Neuronal stem cell (in vitro differentiated cells): ENCODE results near the gene ISG20.

ENCODE experiments used
- DNase-seq: peaks from one replicate; pipeline ENCODE4 v3.0.0-alpha.2; 2013; ENCODE audit warnings: low spot score
- H2AFZ ChIP-seq: one replicate; pipeline ENCODE4 v1.6.1; 2013; ENCODE audit warnings: mild to moderate bottlenecking, low read length, inconsistent platforms
- H2AK5ac ChIP-seq: 2 replicates; pipeline ENCODE4 v1.6.1; 2013; ENCODE audit warnings: low read depth, mild to moderate bottlenecking, inconsistent platforms, low read length, moderate library complexity, mixed read lengths
- H2BK120ac ChIP-seq: 2 replicates; pipeline ENCODE4 v1.6.1; 2013; ENCODE audit warnings: low read depth, mild to moderate bottlenecking, inconsistent platforms, low read length, moderate library complexity, mixed read lengths
- H2BK12ac ChIP-seq: one replicate; pipeline ENCODE4 v1.6.1; 2013; ENCODE audit warnings: low read length, inconsistent platforms
- H2BK15ac ChIP-seq: 2 replicates; pipeline ENCODE4 v1.6.1; 2013; ENCODE audit warnings: mild to moderate bottlenecking, low read length, inconsistent platforms, mixed read lengths
- H2BK5ac ChIP-seq: one replicate; pipeline ENCODE4 v1.6.1; 2013; ENCODE audit warnings: inconsistent platforms, mild to moderate bottlenecking, low read length, moderate library complexity
- H3K14ac ChIP-seq: one replicate; pipeline ENCODE4 v1.6.1; 2013; ENCODE audit warnings: low read length, inconsistent platforms
- H3K18ac ChIP-seq: 2 replicates; pipeline ENCODE4 v1.6.1; 2013; ENCODE audit warnings: low read length, inconsistent platforms
- H3K23ac ChIP-seq: 2 replicates; pipeline ENCODE4 v1.6.1; 2013; ENCODE audit warnings: low read depth, mild to moderate bottlenecking, mixed read lengths, low read length, inconsistent platforms; ENCODE audit not compliant: poor library complexity
- H3K27ac ChIP-seq: replicated peaks from 3 replicates; pipeline ENCODE4 v1.5.1; 2013; ENCODE audit warnings: low read length, inconsistent platforms
- H3K27me3 ChIP-seq, 3 experiments: 2 replicates each; pipeline ENCODE4 v1.6.1; 2013; ENCODE audit warnings: low read length in 3 of 3, mild to moderate bottlenecking in 2 of 3, inconsistent platforms in 1 of 3, low read depth in 1 of 3, mixed read lengths in 1 of 3, moderate library complexity in 1 of 3; ENCODE audit not compliant: control insufficient read depth in 3 of 3, insufficient read depth in 3 of 3
- H3K36me3 ChIP-seq, 2 donors: replicated peaks in 1 of 2; 2 replicates each; pipeline ENCODE4 v1.6.1; 2013; ENCODE audit warnings: low read length in 2 of 2; ENCODE audit not compliant: control insufficient read depth in 2 of 2, insufficient read depth in 2 of 2
- H3K4ac ChIP-seq: 2 replicates; pipeline ENCODE4 v1.6.1; 2013; ENCODE audit warnings: inconsistent platforms, mild to moderate bottlenecking, low read length, moderate library complexity
- H3K4me1 ChIP-seq, 2 donors: 1 replicate in 1 of 2; 2 replicates in 1 of 2; pipeline ENCODE4 v1.6.1; 2013; ENCODE audit warnings: low read length in 2 of 2, low read depth in 1 of 2; ENCODE audit not compliant: control insufficient read depth in 2 of 2, insufficient read depth in 1 of 2
- H3K4me2 ChIP-seq: one replicate; pipeline ENCODE4 v1.6.1; 2013; ENCODE audit warnings: mild to moderate bottlenecking, low read length, inconsistent platforms; ENCODE audit not compliant: insufficient read depth, poor library complexity, severe bottlenecking
- H3K4me3 ChIP-seq, 2 donors: 2 replicates each; pipeline ENCODE4 v1.5.1; 2013; ENCODE audit warnings: low read length in 2 of 2, mild to moderate bottlenecking in 2 of 2, inconsistent platforms in 1 of 2, moderate library complexity in 1 of 2
- H3K79me1 ChIP-seq: one replicate; pipeline ENCODE4 v1.6.1; 2013; ENCODE audit warnings: low read depth, mild to moderate bottlenecking, inconsistent platforms, low read length, moderate library complexity
- H3K9ac ChIP-seq: one replicate; pipeline ENCODE4 v1.6.1; 2013; ENCODE audit warnings: mild to moderate bottlenecking, low read depth, low read length, inconsistent platforms; ENCODE audit not compliant: poor library complexity
- H3K9me3 ChIP-seq, 2 donors: replicated peaks in 1 of 2; 2 replicates each; pipeline versions ENCODE3 to v1.6.1; 2013; ENCODE audit warnings: low read length in 2 of 2, mild to moderate bottlenecking in 2 of 2, inconsistent platforms in 1 of 2, low read depth in 1 of 2, mixed read lengths in 1 of 2, moderate library complexity in 1 of 2; ENCODE audit not compliant: control insufficient read depth in 2 of 2, insufficient read depth in 1 of 2
- H4K8ac ChIP-seq: one replicate; pipeline ENCODE4 v1.6.1; 2013; ENCODE audit warnings: low read depth, mild to moderate bottlenecking, inconsistent platforms, low read length, moderate library complexity
- H4K91ac ChIP-seq: one replicate; pipeline ENCODE4 v1.6.1; 2013; ENCODE audit warnings: low read length, low read depth, mild to moderate bottlenecking, inconsistent platforms; ENCODE audit not compliant: poor library complexity
- WGBS, 2 donors: extraction: QIAGEN DNeasy Blood & Tissue Kit; methylation state at CpG; one replicate each; pipeline ENCODE4 v1.1.7; 2013; ENCODE audit warnings: missing lambda C conversion rate in 2 of 2, mixed read lengths in 1 of 2; ENCODE audit not compliant: insufficient read length in 2 of 2, insufficient replicate concordance in 1 of 2; ENCODE audit errors: extremely low coverage in 2 of 2; 5-methylcytosine and 5-hydroxymethylcytosine counted together

Gene ISG20

DNA sequence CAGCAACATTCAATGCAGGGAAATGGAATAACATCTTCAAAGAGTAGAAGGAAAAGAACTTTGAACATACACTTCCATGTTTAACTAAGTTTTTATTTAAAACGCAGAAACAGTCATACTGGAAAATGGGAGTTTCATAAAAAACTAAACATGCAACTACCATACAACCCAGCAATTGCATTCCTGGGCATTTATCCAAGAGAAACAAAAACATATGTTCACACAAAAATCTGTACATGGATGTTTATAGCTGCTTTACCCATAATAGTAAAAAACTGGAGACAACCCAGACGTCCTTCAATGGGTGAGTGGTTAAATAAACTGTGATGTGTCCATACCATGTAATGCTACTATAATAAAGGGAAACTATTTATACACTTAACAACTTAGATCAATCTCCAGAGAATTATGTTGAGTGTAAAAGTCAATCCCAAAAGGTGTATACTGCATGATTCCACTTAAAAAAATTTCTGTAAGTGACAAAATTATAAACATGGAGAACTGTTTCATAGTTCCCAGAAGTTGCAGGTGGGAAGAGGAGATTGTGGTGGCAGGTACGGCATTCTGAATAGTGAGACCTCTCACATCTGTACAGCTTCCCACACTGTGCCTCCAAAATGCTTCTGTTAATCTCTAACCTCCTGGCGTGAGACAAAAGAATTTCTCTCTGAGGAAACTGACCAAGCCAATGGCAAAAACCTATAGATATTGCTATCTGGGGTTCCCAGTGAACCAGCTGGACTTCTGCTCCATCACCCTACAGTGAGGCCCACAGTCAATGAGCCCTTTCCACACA is 23.1 kb downstream of the ISG20 start:
- H2BK12ac ChIP-seq: no peak overlapping the region
- H3K9me3 ChIP-seq: peaks cover 0 to 2% of the 10 kb centered on the region in 2 donors
- H3K4me2 ChIP-seq: no peak overlapping the region
- no peak overlapping the region for H2AFZ ChIP-seq
- no peak for DNase-seq
- no peak overlapping the region for H2BK5ac ChIP-seq
- no peak overlapping the region for H2BK15ac ChIP-seq
- H3K14ac ChIP-seq: no peak overlapping the region
- no peaks in the 10 kb centered on the region for H3K79me1 ChIP-seq
- H3K27me3 ChIP-seq: peaks cover 0 to 13% (median 0%) of the 10 kb centered on the region in 3 experiments
- no peak overlapping the region for H3K23ac ChIP-seq
- no peaks in the 10 kb centered on the region for H3K36me3 ChIP-seq
- no peak overlapping the region for H3K4me3 ChIP-seq
- H2AK5ac ChIP-seq: no peak overlapping the region
- H4K8ac ChIP-seq: no peak overlapping the region
- peaks cover 0 to 2% of the 10 kb centered on the region in 2 donors for H3K4me1 ChIP-seq
- H2BK120ac ChIP-seq: no peak overlapping the region
- no peak overlapping the region for H4K91ac ChIP-seq
- H3K9ac ChIP-seq: no peak overlapping the region
- WGBS, 2 donors: no CpG with 5 or more reads among the region's 4 CpGs
- H3K4ac ChIP-seq: no peak overlapping the region
- no peak overlapping the region for H3K18ac ChIP-seq
- no peak overlapping the region for H3K27ac ChIP-seq

DNA sequence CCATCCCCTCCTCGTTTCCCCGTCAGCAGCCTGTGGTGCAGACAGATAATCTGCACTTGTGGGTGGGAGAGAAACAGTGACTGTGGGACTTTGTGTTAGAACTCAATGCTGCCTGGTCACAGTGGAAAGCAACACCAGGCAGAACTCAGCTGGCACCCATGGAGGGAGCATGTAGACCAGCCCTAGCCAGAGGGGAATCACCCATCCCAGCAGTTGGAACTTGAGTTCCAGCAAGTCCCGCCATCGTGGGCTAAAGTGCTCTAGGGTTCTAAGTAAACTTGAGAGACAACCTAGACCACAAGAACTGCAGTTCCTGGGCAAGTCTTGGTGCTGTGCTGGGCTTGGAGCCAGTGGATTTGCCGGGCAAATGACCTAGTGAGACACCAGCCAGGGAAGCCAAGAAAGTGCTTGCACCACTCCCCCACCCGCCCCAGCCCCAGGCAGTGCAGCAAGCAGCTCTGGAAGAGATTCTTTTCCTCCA is 24.4 kb downstream of the ISG20 start:
- no peak overlapping the region for H2BK5ac ChIP-seq
- H3K23ac ChIP-seq: no peak overlapping the region
- no peak overlapping the region for H4K8ac ChIP-seq
- H3K9me3 ChIP-seq: peaks cover 0 to 2% of the 10 kb centered on the region in 2 donors
- WGBS, 2 donors: no CpG with 5 or more reads among the region's 6 CpGs
- no peaks in the 10 kb centered on the region for H3K36me3 ChIP-seq
- no peak overlapping the region for H4K91ac ChIP-seq
- no peak overlapping the region for H2AK5ac ChIP-seq
- no peak overlapping the region for H3K14ac ChIP-seq
- H2BK15ac ChIP-seq: no peak overlapping the region
- H3K4me1 ChIP-seq: peaks cover 0 to 2% of the 10 kb centered on the region in 2 donors
- H2BK12ac ChIP-seq: no peak overlapping the region
- H2BK120ac ChIP-seq: no peak overlapping the region
- no peak overlapping the region for H3K9ac ChIP-seq
- DNase-seq: no peak
- no peak overlapping the region for H3K18ac ChIP-seq
- no peak overlapping the region for H3K27ac ChIP-seq
- H3K4me2 ChIP-seq: no peak overlapping the region
- no peak overlapping the region for H2AFZ ChIP-seq
- H3K27me3 ChIP-seq: peaks cover 0 to 13% (median 0%) of the 10 kb centered on the region in 3 experiments
- no peaks in the 10 kb centered on the region for H3K79me1 ChIP-seq
- H3K4me3 ChIP-seq: no peak overlapping the region
- no peak overlapping the region for H3K4ac ChIP-seq

DNA sequence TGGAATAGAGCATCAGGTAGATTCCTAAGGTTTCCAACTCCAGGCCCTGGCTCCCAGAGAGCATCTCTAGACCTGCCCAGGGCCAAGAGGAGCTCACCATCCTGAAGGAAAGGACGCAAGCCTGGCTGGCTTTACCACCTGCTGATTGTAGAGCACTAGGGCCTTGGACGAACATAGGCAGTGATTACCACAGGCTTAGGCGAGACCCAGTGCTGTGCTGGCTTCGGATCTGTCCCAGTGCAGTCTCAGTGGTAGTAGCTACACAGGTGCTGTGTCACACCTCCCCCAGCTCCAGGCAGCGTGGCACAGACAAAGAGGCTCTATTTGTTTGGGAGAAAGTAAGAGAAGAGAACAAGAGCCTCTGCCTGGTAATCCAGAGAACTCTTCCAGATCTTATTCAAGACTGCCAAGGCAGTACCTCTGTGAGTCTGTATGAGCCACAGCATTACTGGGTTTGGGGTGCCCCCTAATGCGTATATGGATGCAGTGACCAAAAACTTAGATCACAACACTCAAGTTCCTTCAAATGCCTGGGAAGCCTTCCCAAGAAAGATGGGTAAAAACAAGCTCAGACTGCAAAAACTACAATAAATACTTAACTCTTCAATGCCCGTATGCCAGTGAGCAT is 25.4 kb downstream of the ISG20 start:
- no peak for DNase-seq
- H3K23ac ChIP-seq: no peak overlapping the region
- no peak overlapping the region for H3K4ac ChIP-seq
- H3K36me3 ChIP-seq: no peaks in the 10 kb centered on the region
- no peaks in the 10 kb centered on the region for H3K4me1 ChIP-seq
- no peak overlapping the region for H2BK120ac ChIP-seq
- H2AFZ ChIP-seq: no peak overlapping the region
- WGBS, 2 donors: no CpG with 5 or more reads among the region's 7 CpGs
- no peaks in the 10 kb centered on the region for H3K79me1 ChIP-seq
- no peak overlapping the region for H3K9ac ChIP-seq
- H3K4me2 ChIP-seq: no peak overlapping the region
- H2BK15ac ChIP-seq: no peak overlapping the region
- H3K18ac ChIP-seq: peak overlapping the region; percentile 46
- no peak overlapping the region for H3K14ac ChIP-seq
- H3K27ac ChIP-seq: no peak overlapping the region
- H2AK5ac ChIP-seq: no peak overlapping the region
- no peak overlapping the region for H4K91ac ChIP-seq
- H3K27me3 ChIP-seq: peaks cover 0 to 5% (median 0%) of the 10 kb centered on the region in 3 experiments
- H4K8ac ChIP-seq: no peak overlapping the region
- H2BK5ac ChIP-seq: no peak overlapping the region
- peaks cover 0 to 2% of the 10 kb centered on the region in 2 donors for H3K9me3 ChIP-seq
- H3K4me3 ChIP-seq: no peak overlapping the region
- H2BK12ac ChIP-seq: no peak overlapping the region

DNA sequence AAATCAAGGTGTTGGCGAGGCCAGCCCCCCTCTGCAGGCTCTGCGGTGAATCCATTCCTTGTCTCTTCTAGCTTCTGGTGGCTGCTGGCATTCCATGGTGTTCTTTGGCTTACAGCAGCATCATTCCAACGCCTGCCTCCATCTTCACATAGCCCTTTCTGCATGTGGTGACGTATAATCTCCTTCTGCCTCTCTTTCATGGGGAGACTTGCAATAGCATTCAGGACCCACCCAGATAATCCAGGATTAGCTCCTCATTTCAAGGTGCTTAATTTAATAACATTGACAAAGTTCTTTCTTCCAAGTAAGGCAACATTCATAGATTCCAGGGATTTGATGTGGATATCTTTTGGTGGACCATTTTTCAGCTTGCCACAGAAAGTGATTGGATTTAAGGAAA is 35.8 kb downstream of the ISG20 start:
- Histone ChIP-seq H3K18ac (no peak overlapping the region), H3K36me3 (no peaks in the 10 kb centered on the region), H2BK15ac (no peak overlapping the region), H4K91ac (no peak overlapping the region), H2BK5ac (no peak overlapping the region), H3K27me3 (peaks cover 0 to 4% (median 0%) of the 10 kb centered on the region in 3 experiments), H3K79me1 (no peaks in the 10 kb centered on the region), H3K4ac (no peak overlapping the region), H4K8ac (no peak overlapping the region), H3K23ac (no peak overlapping the region), H3K4me1 (no peaks in the 10 kb centered on the region), H3K9me3 (no peaks in the 10 kb centered on the region), H3K27ac (no peak overlapping the region), H2AFZ (no peak overlapping the region), H3K14ac (no peak overlapping the region), H2BK120ac (no peak overlapping the region), H3K4me3 (no peak overlapping the region), H2AK5ac (no peak overlapping the region), H3K9ac (no peak overlapping the region), H2BK12ac (no peak overlapping the region), H3K4me2 (no peak overlapping the region)
- no CpG with 5 or more reads among the region's 4 CpGs for WGBS, 2 donors
- no peak for DNase-seq
